H1 (cell line): ENCODE measurements around the gene KLHL26. TPM values are rescaled to one million over a fixed set of nuclear protein-coding genes. Genes with fewer than 3 reads are reported as not detected.

Experiments used
- ASH2L ChIP-seq: fragments of 200-600, 300-600 bp; sonication (generic); IDR thresholded peaks from one replicate; pipeline ENCODE4 v1.7.1; 2017; ENCODE audit warnings: low read length
- BACH1 ChIP-seq: IDR thresholded peaks from 2 replicates; pipeline ENCODE4 v1.6.1; 2012; ENCODE audit warnings: low read length, improper control_type of control experiment
- BCL11A ChIP-seq, 2 experiments: IDR thresholded peaks; one replicate each; pipeline ENCODE4 v1.6.1; 2011; ENCODE audit warnings: low read depth in 2 of 2, low read length in 2 of 2, mild to moderate bottlenecking in 2 of 2
- BRCA1 ChIP-seq: IDR thresholded peaks from 2 replicates; pipeline ENCODE4 v1.6.1; 2012; ENCODE audit warnings: low read depth, low read length, improper control_type of control experiment
- CBX8 ChIP-seq: fragments of 300-800, 300-1000 bp; sonication (generic); IDR thresholded peaks from 2 replicates; pipeline ENCODE4 v1.7.1; 2016; ENCODE audit warnings: low read depth, low read length, borderline replicate concordance
- CEBPB ChIP-seq: IDR thresholded peaks from 2 replicates; pipeline ENCODE4 v1.6.1; 2012; ENCODE audit warnings: low read depth, low read length
- CHD2 ChIP-seq: IDR thresholded peaks from 2 replicates; pipeline ENCODE4 v1.6.1; 2012; ENCODE audit warnings: low read length, improper control_type of control experiment
- E2F6 ChIP-seq: IDR thresholded peaks from 2 replicates; pipeline ENCODE4 v1.6.1; 2012; ENCODE audit warnings: inconsistent platforms
- EGR1 ChIP-seq: IDR thresholded peaks from 2 replicates; pipeline ENCODE4 v1.6.1; 2011; ENCODE audit warnings: low read depth, low read length, borderline replicate concordance
- EZH2 ChIP-seq: fragments of 200-600 bp; sonication (generic); IDR thresholded peaks from 2 replicates; pipeline ENCODE4 v1.7.1; 2012; ENCODE audit warnings: low read depth, mild to moderate bottlenecking, moderate library complexity, low read length, inconsistent platforms; ENCODE audit not compliant: severe bottlenecking
- HDAC6 ChIP-seq: IDR thresholded peaks from one replicate; pipeline ENCODE4 v1.7.1; 2012; ENCODE audit warnings: low read depth, mild to moderate bottlenecking, inconsistent platforms, low read length, moderate library complexity
- JUND ChIP-seq: IDR thresholded peaks from 2 replicates; pipeline ENCODE4 v1.6.1; 2011; ENCODE audit warnings: mild to moderate bottlenecking, improper control_type of control experiment, low read length
- KDM1A ChIP-seq: fragments of 200-600, 300-600 bp; sonication (generic); IDR thresholded peaks from 2 replicates; pipeline ENCODE4 v1.7.1; 2016; ENCODE audit warnings: mild to moderate bottlenecking, low read length, borderline replicate concordance
- KDM5A ChIP-seq: fragments of 200-600 bp; IDR thresholded peaks from 2 replicates; pipeline ENCODE4 v1.7.1; 2012; ENCODE audit warnings: mild to moderate bottlenecking, low read length, inconsistent platforms, mixed read lengths
- MAX ChIP-seq: IDR thresholded peaks from 2 replicates; pipeline ENCODE4 v1.6.1; 2012; ENCODE audit warnings: inconsistent platforms
- NANOG ChIP-seq: IDR thresholded peaks from 2 replicates; pipeline ENCODE4 v1.6.1; 2011; ENCODE audit warnings: low read length, low read depth, mild to moderate bottlenecking, inconsistent platforms; ENCODE audit not compliant: insufficient read depth, poor library complexity, severe bottlenecking
- NRF1 ChIP-seq: IDR thresholded peaks from 2 replicates; pipeline ENCODE4 v1.6.1; 2011; ENCODE audit warnings: mild to moderate bottlenecking, low read depth, low read length, improper control_type of control experiment
- PHF8 ChIP-seq: fragments of 200-600 bp; sonication (generic); conservative IDR thresholded peaks from 2 replicates; pipeline ENCODE4 v1.7.1; 2012; ENCODE audit warnings: low read depth, mild to moderate bottlenecking, inconsistent platforms, low read length, moderate library complexity
- RBBP5 ChIP-seq: IDR thresholded peaks from 2 replicates; pipeline ENCODE4 v1.7.1; 2012; ENCODE audit warnings: low read depth, mild to moderate bottlenecking, inconsistent platforms, low read length, moderate library complexity, borderline replicate concordance
- SIRT6 ChIP-seq: IDR thresholded peaks from one replicate; pipeline ENCODE4 v1.7.1; 2012; ENCODE audit warnings: low read length, inconsistent platforms
- SUZ12 ChIP-seq: fragments of 200-600 bp; sonication (generic); IDR thresholded peaks from 2 replicates; pipeline ENCODE4 v1.6.1; 2012; ENCODE audit warnings: mild to moderate bottlenecking, inconsistent platforms, low read length, moderate library complexity, mixed read lengths
- TAF1 ChIP-seq: IDR thresholded peaks from 2 replicates; pipeline ENCODE4 v1.6.1; 2011; ENCODE audit warnings: mild to moderate bottlenecking, low read depth, low read length
- TCF12 ChIP-seq: IDR thresholded peaks from 2 replicates; pipeline ENCODE4 v1.6.1; 2011; ENCODE audit warnings: low read depth, mild to moderate bottlenecking, low read length
- TEAD4 ChIP-seq: IDR thresholded peaks from 2 replicates; pipeline ENCODE4 v1.6.1; 2012; ENCODE audit warnings: low read depth, low read length, inconsistent platforms, mixed read lengths
- ZNF274 ChIP-seq: IDR thresholded peaks from 2 replicates; pipeline ENCODE4 v1.7.0; 2012; ENCODE audit warnings: low read length, borderline replicate concordance; ENCODE audit errors: extremely low read depth
- polyA plus RNA-seq, 7 experiments: library from polyadenylated mRNA; depleted of rRNA in 3 of 7; stranded (reverse) in 5 of 7; unstranded in 2 of 7; fragments of >200 nt in 5 of 7; fragments of 200-250 nt in 2 of 7; gene quantifications; 1 replicate in 5 of 7; 2 replicates in 1 of 7; 4 replicates in 1 of 7; pipeline versions ENCODE4 v1.2.1 to v1.2.3, GENCODE V29; 2011 to 2013; ENCODE audit warnings: missing spikeins in 2 of 7, mixed read lengths in 2 of 7
- total RNA-seq: library from RNA; stranded (reverse); fragmentation: NEBNext Ultra II Directional; extraction: Animal tissue kit (Norgen Biotek cat#: 25700); gene quantifications from 2 replicates; pipeline ENCODE4 v1.2.1, GENCODE V29; 2021

Gene KLHL26
- total and polyA plus RNA-seq, 2 of the 8 experiments (the other 6 are each of a cell fraction or from before 2014, with no cell fraction given), result 2.2 to 8.8 TPM

- TF ChIP-seq NRF1 (no peak), JUND (no peak), TAF1 (peak; percentile 52; the same call in 1 of the 2 replicates), KDM1A (no peak), BACH1 (no peak), RBBP5 (no peak), ZNF274 (no peak), ASH2L (no peak), CBX8 (no peak), EGR1 (no peak), NANOG (no peak), TCF12 (no peak), SUZ12 (no peak), CEBPB (no peak), CHD2 (no peak), E2F6 (peak; percentile 91), KDM5A (no peak), MAX (peak; percentile 97), SIRT6 (no peak), BRCA1 (no peak), TEAD4 (0 out of 2 replicates have a peak, but pooled peaks have one; percentile 19), PHF8 (peak; percentile 24), HDAC6 (no peak), EZH2 (no peak), BCL11A (IDR thresholded peaks at IDR 0.05; ENCODE audit: low read depth in 2 of 2, low read length in 2 of 2) (no peak)
Measured at GRCh38 chr19:18589380-18590272, 47.2 kb upstream of the KLHL26 start (continued).
